GM18907 (cell line): ENCODE measurements around the gene FCER1G.
"Not testable (repeated sequence)": the region's sequence is repeated elsewhere in the genome, so short reads cannot be mapped to it uniquely, and the experiment has no call there.

Experiments
- ATAC-seq: cut with Tn5 transposase; IDR thresholded peaks from one replicate; pipeline ENCODE4 v1.9.1; 2021; ENCODE audit warnings: mild to moderate bottlenecking, moderate library complexity; ENCODE audit not compliant: unreplicated experiment

FCER1G gene

DNA sequence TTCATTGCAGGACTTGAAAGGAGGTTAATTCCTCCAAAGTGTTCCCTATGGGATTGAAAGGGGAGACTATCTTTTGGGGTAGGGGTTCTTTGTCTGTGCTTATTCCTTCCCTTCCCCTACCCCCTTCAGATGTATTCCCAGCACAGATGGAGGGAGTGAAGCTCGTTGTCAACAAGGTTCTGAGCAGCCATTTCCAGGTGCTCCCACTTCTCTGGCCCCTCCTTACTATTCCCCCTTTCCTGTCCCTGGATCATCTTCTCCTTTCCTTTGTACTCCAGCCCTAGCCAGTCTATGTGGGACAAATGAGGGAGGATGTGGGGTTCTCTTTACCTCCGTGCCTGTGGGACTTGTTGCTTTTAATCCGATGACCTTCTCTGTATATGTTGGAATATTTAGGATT, 11.7 kb downstream of the FCER1G start:
- no peak for ATAC-seq

DNA sequence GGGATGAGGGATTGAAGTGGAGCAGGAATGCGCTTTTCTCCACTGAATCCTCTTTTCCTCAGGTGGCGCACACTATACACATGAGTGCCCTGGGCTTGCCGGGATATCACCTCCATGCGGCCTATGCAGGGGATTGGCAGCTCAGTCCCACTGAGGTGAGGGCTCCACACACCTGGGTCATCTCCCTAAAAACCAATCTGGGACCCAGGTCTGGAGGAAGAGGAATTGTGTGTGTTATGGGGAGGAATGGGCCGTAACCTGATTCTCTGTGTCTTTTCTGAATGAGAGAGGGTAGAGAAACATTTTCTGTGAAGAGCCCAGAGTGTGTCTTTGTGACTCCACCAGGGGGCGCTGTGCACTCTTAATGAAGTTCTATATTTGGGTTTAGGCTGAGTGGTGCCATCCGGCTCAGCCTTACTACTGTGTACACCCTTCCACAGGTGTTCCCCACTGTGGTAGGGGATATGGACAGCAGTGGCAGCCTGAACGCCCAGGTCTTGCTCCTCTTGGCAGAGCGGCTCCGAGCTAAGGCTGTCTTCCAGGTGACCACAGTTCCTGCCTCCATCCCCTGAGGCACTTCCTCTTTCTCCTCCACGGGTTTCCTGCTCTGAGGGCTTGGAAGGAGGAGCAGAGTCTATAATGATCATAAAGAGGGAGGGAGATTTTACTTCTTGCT, 12.2 kb downstream of the FCER1G start:
- ATAC-seq, result peak; percentile 40

DNA sequence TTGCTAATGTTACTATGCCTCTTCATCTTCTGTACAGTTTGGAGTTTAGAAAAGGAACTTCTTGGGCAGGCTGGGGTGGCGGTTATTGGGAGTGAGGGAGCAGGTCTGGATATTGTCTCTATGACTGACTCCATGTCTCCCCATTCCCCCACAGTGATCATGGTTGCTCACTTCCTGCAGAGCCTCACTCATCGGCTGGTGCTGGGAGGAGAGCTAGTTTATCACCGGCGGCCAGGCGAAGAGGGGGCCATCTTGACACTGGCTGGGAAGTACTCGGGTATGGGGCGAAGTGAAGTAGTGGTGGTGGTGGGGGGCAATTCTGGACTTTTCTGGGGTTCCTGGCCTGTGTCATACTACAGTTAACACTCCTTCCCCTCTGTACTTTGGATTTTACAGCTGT, 12.9 kb downstream of the FCER1G start:
- no peak for ATAC-seq

DNA sequence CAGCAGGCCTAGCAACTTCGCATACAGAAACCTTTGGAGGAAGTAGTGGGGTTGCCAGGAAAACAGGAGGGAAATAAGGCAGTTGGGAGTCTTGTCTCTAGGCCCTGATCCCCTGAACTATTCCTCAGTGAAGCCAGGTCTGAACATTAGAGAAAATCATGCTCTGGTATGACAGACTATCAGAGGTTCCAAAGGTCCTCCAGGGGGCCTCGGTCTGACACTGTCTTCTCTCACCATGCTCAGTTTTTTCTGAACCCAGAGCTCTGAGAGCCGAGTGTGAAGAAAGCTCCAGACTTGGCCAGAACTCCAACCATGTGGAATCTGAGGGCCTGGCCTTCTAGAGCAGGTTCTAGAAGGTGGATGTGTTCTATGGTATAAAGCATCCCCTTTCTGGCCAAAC, 14.8 kb downstream of the FCER1G start:
- ATAC-seq, result no peak

DNA sequence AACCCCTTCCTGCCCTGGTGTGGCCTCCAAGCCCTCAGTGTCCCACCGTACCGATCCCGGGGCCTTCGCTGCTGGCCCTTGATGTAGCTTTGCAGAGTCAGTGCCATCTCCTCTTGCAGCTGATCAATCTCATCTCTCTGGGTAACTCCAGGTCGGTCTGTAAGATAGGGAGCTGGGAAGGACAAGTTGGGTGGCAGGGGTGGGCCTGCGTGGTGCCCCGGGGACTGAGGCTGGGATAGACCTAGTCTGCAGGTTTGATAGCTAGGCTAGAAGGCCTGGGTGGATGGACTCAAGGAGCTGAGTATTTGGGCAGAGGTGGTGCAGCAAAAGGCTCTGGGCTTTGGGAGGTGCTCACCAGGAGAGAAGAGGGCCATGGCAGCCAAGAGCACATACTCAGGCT, 15.7 kb downstream of the FCER1G start:
- ATAC-seq, result no peak

DNA sequence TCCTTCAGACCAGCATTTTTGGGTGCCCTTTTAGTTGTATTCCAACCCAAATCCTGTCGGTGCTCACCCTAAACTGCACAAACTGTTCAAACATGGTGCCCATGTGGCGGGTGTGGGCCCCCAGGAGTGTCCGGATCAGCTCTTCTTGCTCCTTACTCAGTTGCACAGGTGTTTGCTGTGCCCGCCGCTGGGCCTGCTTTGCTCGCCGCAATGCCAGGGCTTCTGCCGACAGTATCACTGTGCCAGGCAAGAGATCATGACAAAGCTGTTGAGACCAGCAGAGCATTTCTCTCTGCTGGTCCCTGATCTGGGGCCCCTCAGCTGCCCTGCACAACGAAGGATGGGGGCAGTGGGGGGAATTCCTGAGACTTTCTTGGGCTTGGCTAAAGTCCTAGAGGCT, 18.0 kb downstream of the FCER1G start:
- ATAC-seq, result no peak

DNA sequence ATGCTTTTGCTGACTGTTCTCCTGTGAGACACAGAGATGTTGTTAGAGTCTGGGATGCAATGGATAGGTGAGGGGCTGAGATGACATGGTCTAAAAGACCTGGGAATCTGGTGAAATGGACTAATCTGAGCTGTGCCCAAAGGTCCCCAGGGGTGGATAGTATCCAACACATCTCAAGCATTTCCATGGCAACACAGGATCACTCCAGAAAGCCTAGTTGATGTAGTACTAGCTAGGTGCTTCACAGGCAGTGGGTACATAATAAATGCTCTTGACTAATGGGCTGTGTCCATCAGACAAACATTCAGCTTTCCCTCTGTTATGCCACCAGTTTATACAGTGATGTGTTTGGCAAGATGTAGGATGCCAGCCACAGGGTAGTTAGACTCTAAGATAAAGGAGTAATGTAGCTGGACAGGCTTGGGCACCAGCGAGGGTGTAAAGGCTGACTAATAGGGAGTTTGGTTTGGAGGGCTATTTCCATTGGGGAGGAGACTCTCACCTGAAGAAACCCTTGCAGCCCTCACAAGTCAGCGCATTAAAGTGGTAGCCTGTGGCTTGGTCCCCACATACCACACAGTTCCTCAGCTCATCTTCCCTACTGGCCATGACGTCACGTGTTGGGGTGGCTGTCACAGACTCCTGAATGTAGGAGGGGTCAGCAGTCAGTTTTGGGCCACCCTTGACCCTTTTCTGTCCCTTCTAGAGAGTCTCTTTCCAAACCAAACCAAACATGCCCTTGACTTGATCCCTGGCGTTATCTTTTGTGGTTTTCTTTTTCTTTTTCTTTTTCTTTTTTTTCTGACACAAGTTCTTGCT, 21.1 kb downstream of the FCER1G start:
- no peak for ATAC-seq

DNA sequence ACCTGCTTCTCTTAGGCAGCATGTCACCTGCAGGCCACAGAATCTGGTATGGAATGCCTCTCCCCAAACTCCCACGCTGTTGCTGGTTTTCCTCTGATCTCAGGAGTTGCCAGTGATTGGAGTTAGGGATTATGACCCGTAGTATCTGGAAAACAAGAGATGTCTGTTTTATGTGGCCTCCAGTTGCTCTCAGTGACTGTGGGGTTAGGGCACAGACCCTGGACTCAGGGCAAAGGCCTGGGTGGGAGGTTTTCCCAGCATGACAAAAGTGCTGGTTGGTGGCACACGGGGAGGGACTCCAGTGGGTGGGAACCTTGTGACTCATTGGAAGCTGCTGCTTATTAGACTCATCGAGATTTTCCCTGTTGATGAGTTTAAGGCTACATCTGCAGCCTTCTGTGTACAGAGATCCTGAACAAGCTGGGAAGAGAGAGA, 23.0 kb downstream of the FCER1G start, which contains the start of gene NR1I3:
NR1I3 (minus strand) TSS at position 165 of the 435 bp plus-strand sequence. CDS start 1,638 bp downstream, outside the sequence.
- ATAC-seq, result no peak

DNA sequence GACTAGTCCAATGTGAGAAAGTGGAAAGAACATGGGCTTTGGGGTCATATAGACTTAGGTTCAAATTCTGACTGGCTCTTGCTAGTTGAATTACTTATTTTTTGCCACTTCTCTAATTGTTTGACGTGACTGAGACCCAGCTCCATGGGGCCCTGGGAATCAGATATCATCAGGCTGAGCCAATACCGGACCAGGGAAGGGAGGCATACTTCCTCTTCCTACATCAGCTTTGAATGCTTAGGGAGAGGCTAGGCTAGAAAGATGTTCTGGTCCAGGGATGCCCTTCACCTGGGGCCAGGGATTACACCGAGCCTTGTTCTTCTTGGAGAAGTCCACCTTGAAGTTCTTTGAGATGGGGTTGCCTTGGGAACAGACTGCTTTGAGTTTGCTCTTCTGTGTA, 26.6 kb downstream of the FCER1G start:
- no peak for ATAC-seq

DNA sequence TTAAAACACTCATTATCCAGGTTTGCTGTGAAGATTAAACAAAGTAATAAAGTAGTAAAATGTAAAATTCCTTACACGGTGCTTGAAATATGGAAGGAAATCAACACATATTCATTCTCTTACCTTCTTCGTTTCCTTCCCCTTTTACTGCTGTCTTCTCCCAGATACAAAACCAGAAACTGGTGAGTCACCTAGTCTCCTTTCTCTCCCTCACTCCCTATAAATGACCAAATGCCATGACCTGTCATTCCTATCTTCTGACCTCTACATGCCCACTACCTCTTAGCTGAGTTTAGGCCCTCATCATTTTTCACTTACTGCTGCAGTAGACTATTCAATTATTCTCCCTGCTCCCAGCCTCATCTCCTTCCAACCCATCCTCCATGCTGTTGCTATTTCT, 27.2 kb downstream of the FCER1G start:
- ATAC-seq, result no peak

DNA sequence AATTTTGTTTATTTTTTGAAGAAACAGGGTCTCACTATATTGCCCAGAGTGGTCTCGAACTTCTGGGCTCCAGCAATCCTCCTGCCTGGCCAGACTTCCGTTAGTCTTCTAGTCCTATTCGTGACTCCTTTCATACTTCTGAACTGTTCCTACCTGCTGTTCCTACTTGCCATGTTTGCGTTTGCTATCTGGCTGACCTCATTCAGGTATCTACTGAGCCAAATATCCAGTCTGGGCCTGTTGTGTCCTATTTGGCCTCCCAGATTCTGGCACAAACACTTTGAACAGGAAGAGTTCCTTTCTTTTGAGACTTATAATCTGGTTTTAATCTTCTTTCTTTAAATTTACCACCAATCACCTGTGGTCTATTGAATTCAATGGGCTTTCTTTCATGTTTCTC, 29.8 kb downstream of the FCER1G start:
- ATAC-seq, result no peak

DNA sequence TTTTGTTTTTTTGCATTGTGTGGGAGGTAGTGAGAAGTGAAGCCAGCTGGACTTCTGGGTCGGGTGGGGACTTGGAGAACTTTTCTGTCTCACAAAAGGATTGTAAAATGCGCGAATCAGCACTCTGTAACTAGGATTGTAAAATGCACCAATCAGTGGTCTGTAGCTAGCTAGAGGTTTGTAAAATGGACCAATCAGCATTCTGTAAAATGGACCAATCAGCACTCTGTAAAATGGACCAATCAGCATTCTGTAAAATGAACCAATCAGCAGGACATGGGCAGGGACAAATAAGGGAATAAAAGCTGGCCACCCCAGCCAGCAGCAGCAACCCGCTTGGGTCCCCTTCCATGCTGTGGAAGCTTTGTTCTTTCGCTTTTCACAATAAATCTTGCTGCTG, 35.0 kb downstream of the FCER1G start:
- ATAC-seq, result not testable (repeated sequence)

DNA sequence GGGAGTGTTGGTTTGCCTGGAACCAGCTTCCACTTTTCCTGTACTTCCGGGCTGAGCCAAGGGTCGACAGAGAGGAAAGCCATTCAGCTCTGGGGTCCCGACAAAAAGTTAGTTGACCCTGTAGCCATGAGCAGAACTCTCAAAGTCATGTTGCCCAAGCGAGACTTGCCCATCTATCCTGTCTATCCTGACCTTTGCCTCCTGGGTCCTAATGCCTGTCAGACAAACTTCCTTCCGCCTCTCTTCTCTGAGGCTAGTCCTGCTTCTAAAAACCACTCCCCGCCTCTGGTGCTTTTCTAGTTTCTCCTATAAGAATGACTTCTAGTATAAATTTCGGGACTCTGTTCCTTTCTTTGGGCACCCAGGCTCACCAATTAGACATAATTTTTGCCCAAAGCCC, 35.7 kb downstream of the FCER1G start:
- no peak for ATAC-seq

DNA sequence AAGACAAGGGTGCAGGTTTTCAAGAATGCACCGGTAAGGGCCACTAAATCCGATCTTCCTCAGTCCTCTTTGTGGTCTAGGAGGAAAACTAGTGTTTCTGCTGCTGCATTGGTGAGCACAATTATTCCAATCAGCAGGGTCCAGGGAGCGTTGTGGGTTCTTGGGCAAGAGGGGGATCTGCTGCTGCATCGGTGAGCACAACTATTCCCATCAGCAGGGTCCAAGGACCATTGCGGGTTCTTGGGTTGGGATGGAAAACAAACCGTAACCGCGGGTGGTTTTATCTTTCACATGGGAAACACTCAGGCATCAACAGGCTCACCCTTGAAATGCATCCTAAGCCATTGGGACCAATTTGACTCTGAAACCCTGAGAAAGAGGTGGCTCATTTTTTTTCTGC, 36.5 kb downstream of the FCER1G start:
- ATAC-seq, result no peak

DNA sequence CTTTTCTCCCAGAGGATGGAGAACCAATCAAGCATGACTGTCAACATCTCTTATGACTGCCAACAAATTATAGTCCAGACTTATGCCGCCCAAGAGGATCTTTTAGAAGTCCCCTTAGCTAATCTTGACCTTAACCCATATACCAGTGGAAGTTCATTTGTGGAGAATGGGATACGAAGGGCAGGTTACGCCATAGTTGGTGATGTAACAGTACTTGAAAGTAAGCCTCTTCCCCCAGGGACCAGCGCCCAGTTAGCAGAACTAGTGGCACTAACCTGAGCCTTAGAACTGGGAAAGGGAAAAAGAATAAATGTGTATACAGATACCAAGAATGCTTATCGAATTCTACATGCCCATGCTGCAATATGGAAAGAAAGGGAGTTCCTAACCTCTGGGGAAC, 40.2 kb downstream of the FCER1G start:
- ATAC-seq, result not testable (repeated sequence)

DNA sequence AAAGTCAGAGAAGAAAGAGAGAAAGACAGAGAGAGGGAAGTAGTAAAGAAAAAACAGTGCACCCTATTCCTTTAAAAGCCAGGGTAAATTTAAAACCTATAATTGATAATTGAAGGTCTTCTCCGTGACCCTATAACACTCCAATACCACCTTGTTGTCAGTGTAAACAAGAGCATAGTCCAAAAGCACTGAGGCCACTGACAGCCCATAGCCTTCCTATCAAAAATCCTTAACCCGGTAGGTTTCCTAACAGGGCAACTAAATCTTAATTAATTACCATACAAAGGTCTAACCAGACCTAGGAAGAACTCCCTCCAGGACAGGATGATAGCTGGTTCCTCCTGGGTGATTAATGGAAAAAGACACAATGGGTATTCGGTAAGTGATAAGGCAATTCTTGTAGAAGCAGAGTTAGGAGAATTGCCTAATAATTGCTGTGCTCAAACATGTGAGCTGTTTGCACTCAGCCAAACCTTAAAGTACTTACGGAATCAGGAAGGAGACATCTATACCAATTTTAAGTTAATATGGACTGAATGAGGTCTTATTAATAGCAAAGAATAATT, 40.9 kb downstream of the FCER1G start:
- ATAC-seq, result not testable (repeated sequence)

DNA sequence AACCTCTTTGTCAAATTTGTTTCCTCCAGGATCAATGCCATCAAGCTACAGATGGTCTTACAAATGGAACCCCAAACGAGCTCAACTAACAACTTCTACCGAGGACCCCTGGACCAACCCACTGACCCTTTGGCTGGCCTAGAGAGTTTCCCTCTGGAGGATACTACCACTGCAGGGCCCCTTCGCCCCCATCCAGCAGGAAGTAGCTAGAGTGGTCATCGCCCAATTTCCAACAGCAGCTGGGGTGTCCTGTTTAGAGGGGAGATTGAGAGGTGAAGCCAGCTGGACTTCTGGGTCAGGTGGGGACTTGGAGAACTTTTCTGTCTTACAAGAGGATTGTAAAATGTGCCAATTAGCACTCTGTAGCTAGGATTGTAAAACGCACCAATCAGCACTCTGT, 42.0 kb downstream of the FCER1G start:
- not testable (repeated sequence) for ATAC-seq

DNA sequence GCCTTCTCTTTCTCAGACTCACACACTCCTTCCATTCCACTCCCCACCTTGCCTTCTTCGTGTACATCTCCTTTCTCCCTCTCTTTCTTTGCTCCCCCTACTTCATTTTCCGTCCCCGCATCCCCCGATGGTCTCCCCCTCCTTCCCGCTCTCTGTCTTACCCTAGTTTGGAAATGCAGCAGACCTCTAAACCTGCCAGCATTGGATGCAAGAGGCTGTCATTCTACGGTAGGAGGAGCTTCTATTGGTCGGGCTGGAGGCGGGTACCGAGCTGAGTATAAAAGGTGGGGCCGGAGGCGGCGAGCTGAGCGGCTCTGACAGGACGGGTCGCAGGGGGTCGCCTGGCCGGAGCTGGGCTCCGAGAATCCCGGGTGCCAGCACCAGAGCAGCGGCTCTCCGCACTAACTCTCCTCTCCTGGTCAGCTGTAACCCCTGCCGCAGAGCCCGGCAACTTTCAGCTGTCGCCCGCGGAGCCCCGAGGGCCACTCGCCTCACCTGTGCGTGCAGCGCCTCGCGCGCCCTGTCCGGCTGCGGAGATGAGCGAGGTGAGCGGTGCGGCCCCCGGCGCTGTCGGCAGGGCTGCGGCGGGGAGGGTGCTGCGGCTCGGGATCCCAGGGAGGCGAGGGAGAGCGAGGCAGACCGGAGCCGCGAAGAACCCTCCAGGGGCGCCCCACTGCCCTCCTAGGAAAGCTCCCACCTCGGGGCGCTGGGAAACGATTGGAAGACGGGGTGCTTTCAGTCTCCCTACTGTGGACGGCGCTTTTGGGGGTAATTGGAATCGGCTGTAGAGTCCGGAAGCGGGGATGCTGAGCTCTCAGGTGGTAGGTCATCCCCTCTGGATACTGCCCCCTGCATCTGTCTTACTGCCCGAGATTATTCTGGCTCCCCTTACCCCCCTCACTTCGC, 43.6 kb downstream of the FCER1G start, which contains the start of gene PCP4L1:
PCP4L1 (plus strand) TSS at position 307 of the 906 bp plus-strand sequence; CDS start at position 537, 230 bp downstream.
- ATAC-seq, result peak; percentile 62

DNA sequence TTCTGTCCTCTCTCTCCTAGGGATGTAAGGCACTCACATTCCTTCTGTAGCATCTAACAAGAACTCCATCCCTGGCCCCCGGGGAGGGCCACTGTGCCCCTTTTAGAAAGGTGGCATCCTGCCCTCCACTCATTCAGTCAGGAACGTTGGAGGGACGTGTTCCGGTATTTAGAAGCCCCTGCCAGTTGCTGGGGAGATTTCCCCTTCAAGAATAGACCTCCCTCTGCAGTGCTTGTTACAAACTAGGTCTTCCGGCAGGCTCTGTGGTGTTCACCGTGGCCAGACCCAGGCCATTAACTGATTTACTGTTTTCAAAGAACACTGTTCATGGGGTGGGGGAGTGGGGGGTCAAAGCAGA, 44.2 kb downstream of the FCER1G start:
- ATAC-seq, result no peak

DNA sequence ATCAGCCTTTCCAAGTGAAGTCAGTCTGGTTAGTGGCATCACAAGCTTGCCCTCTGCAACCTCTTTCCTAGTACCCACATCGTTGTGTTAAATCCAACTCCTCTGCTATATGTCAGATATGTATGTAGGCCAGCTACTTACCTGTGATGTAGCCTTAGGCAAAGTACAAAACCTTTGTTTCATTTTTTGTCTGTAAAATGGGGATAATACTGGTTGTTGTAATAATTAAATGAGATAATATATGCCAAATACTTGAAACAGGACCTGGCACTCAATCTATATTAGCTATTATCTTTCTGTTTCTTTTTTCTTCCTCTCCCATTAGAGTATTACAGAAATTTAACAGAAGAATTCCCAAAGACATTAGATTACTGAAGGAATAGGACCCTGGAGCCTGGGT, 44.7 kb downstream of the FCER1G start:
- ATAC-seq, result no peak
